Stimulated activated CD4-positive, alpha-beta T cell treated with anti-CD3 and anti-CD28 coated beads, Interleukin-4, amount 100 ng/mL, for 1 hour (primary cell): ENCODE measurements around the gene AP1B1.

Source experiments
- DNase-seq: peaks from one replicate; pipeline ENCODE4 v3.0.0-alpha.2; 2020

The AP1B1 gene

GRCh38 chr22:29291215-29291614 is 97.2 kb downstream of the AP1B1 start:
- no peak for DNase-seq

GRCh38 chr22:29290061-29290460 is 98.3 kb downstream of the AP1B1 start:
- DNase-seq, result no peak

GRCh38 chr22:29288837-29289236 is 99.5 kb downstream of the AP1B1 start:
- no peak for DNase-seq

GRCh38 chr22:29284196-29284595 is 104.2 kb downstream of the AP1B1 start:
- no peak for DNase-seq

- DNase-seq, result no peak
These were observed 110.4 kb downstream of the AP1B1 start for GRCh38 chr22:29277927-29278326.
